IMR-90 (cell line): ENCODE measurements around the gene CCL14. TPM values are rescaled to one million over a fixed set of nuclear protein-coding genes. Genes with fewer than 3 reads are reported as not detected.
"Not testable (repeated sequence)": the region's sequence is repeated elsewhere in the genome, so short reads cannot be mapped to it uniquely, and the experiment has no call there.

Experiments
- ATAC-seq: fragments of 200-7000 bp; cut with Tn5 transposase; 2 replicates; pipeline ENCODE4 v1.9.1; 2020; ENCODE audit warnings: low read depth, mild to moderate bottlenecking, moderate library complexity
- BruUV-seq: library from RNA; stranded (reverse); fragments of 400-500 nt; replicated peaks from 2 replicates; lab custom pipeline; 2021; lab: Mats Ljungman, UMichigan
- CTCF ChIA-PET: fragments of 300-600 bp; formaldehyde crosslinking; extraction: SDS; loops from one replicate; lab custom pipeline; 2021; ENCODE audit warnings: antibody characterized with exemption; lab: Yijun Ruan, JAX
- POLR2A ChIA-PET: fragments of 300-600 bp; sonication (Branson Sonifier 250); formaldehyde crosslinking; loops from one replicate; lab custom pipeline; 2022; ENCODE audit warnings: antibody characterized with exemption; ENCODE audit not compliant: unreplicated experiment; lab: Charles Lee
- DNase-seq: peaks from one replicate; pipeline ENCODE4 v3.0.0; 2013
- H2AFZ ChIP-seq: replicated peaks from 2 replicates; pipeline ENCODE3; 2013; ENCODE audit warnings: low read length, mild to moderate bottlenecking; ENCODE audit not compliant: poor library complexity
- H2AK5ac ChIP-seq: 2 replicates; pipeline ENCODE4 v1.6.1; 2013; ENCODE audit warnings: low read depth, low read length, inconsistent platforms
- H2AK9ac ChIP-seq: replicated peaks from 2 replicates; pipeline ENCODE3; 2013; ENCODE audit warnings: mild to moderate bottlenecking, low read depth, low read length, moderate library complexity; ENCODE audit not compliant: poor library complexity
- H2BK120ac ChIP-seq: 2 replicates; pipeline ENCODE4 v1.6.1; 2013; ENCODE audit warnings: low read depth, low read length, inconsistent platforms
- H2BK15ac ChIP-seq: 3 replicates; pipeline ENCODE4 v1.6.1; 2013; ENCODE audit warnings: low read depth, low read length, inconsistent platforms
- H2BK20ac ChIP-seq: 2 replicates; pipeline ENCODE4 v1.6.1; 2013; ENCODE audit warnings: low read depth, mild to moderate bottlenecking, inconsistent platforms, low read length, moderate library complexity
- H2BK5ac ChIP-seq: 2 replicates; pipeline ENCODE4 v1.6.1; 2013; ENCODE audit warnings: mild to moderate bottlenecking, low read depth, low read length, inconsistent platforms; ENCODE audit not compliant: poor library complexity, severe bottlenecking
- H3K14ac ChIP-seq: replicated peaks from 2 replicates; pipeline ENCODE4 v1.6.1; 2013; ENCODE audit warnings: low read depth, low read length, inconsistent platforms
- H3K18ac ChIP-seq: 2 replicates; pipeline ENCODE4 v1.6.1; 2013; ENCODE audit warnings: low read depth, low read length, control low read depth
- H3K23ac ChIP-seq: 2 replicates; pipeline ENCODE4 v1.6.1; 2013; ENCODE audit warnings: low read depth, low read length, inconsistent platforms
- H3K27ac ChIP-seq: 2 replicates; pipeline ENCODE4 v1.5.1; 2013; ENCODE audit warnings: mild to moderate bottlenecking, control low read depth, low read length; ENCODE audit not compliant: insufficient read depth
- H3K27me3 ChIP-seq: 2 replicates; pipeline ENCODE4 v1.6.1; 2013; ENCODE audit warnings: low read length; ENCODE audit not compliant: control insufficient read depth, insufficient read depth
- H3K36me3 ChIP-seq: 2 replicates; pipeline ENCODE4 v1.6.1; 2013; ENCODE audit warnings: low read length, mixed read lengths; ENCODE audit not compliant: control insufficient read depth, insufficient read depth
- H3K4ac ChIP-seq: 2 replicates; pipeline ENCODE4 v1.6.1; 2013; ENCODE audit warnings: low read depth, low read length, inconsistent platforms
- H3K4me1 ChIP-seq: 2 replicates; pipeline ENCODE4 v1.6.1; 2013; ENCODE audit warnings: low read length, mixed read lengths; ENCODE audit not compliant: control insufficient read depth, insufficient read depth
- H3K4me2 ChIP-seq: 2 replicates; pipeline ENCODE4 v1.6.1; 2013; ENCODE audit warnings: low read depth, mild to moderate bottlenecking, control low read depth, low read length, moderate library complexity
- H3K4me3 ChIP-seq: 2 replicates; pipeline ENCODE4 v1.5.1; 2013; ENCODE audit warnings: low read depth, mild to moderate bottlenecking, control low read depth, low read length, moderate library complexity; ENCODE audit not compliant: insufficient read depth
- H3K56ac ChIP-seq: 2 replicates; pipeline ENCODE4 v1.6.1; 2013; ENCODE audit warnings: low read length, inconsistent platforms; ENCODE audit not compliant: insufficient read depth; ENCODE audit errors: extremely low read depth
- H3K79me1 ChIP-seq, 2 experiments: 2 replicates each; pipeline ENCODE4 v1.6.1; 2013; ENCODE audit warnings: low read length in 2 of 2, inconsistent platforms in 1 of 2, low read depth in 1 of 2
- H3K9ac ChIP-seq: 2 replicates; pipeline ENCODE4 v1.6.1; 2013; ENCODE audit warnings: low read depth, low read length, control low read depth
- H3K9me1 ChIP-seq: 2 replicates; pipeline ENCODE4 v1.6.1; 2013; ENCODE audit warnings: low read length, inconsistent platforms; ENCODE audit not compliant: insufficient read depth
- H3K9me3 ChIP-seq: 2 replicates; pipeline ENCODE4 v1.6.1; 2013; ENCODE audit warnings: low read length; ENCODE audit not compliant: control insufficient read depth, insufficient read depth
- H4K20me1 ChIP-seq: 2 replicates; pipeline ENCODE4 v1.6.1; 2013; ENCODE audit warnings: low read length, inconsistent platforms; ENCODE audit not compliant: insufficient read depth
- H4K5ac ChIP-seq: 2 replicates; pipeline ENCODE4 v1.6.1; 2013; ENCODE audit warnings: mild to moderate bottlenecking, low read depth, low read length, control low read depth
- H4K8ac ChIP-seq, 2 experiments: 2 replicates each; pipeline ENCODE4 v1.6.1; 2013; ENCODE audit warnings: low read depth in 2 of 2, low read length in 2 of 2, control low read depth in 1 of 2, inconsistent platforms in 1 of 2
- H4K91ac ChIP-seq: 2 replicates; pipeline ENCODE4 v1.6.1; 2013; ENCODE audit warnings: low read depth, low read length, inconsistent platforms; ENCODE audit not compliant: insufficient read depth
- WGBS, 2 experiments: methylation state at CpG; one replicate each; pipeline versions ENCODE4 v1.1.5 to v1.1.7; 2013; ENCODE audit warnings: missing lambda C conversion rate in 2 of 2; ENCODE audit not compliant: insufficient read length in 1 of 2; ENCODE audit errors: extremely low coverage in 2 of 2; 5-methylcytosine and 5-hydroxymethylcytosine counted together
- dilution Hi-C: fragments of 300-500 bp; cut with HindIII; formaldehyde crosslinking; loops from one replicate; pipeline ENCODE4 v1.14.3; 2018; ENCODE audit warnings: low sequenced_read_pairs; ENCODE audit not compliant: unreplicated experiment
- in situ Hi-C: fragments of 300-500 bp; cut with MboI; formaldehyde crosslinking; loops from 3 replicates; pipeline ENCODE4 v1.14.3; 2019; ENCODE audit warnings: low sequenced_read_pairs, inconsistent platforms, mixed read lengths
- intact Hi-C: fragments of 100-400 bp; cut with micrococcal nuclease; formaldehyde crosslinking; loops from 2 replicates; pipeline ENCODE4 v1.10.0; 2022
- polyA plus RNA-seq, 3 experiments: library from polyadenylated mRNA; depleted of rRNA; stranded (reverse); fragments of >200 nt; gene quantifications; 2 replicates each; pipeline ENCODE4 v1.2.3, GENCODE V29; 2012; ENCODE audit warnings: low replicate concordance in 1 of 3
- total RNA-seq: library from RNA; depleted of rRNA; stranded (reverse); fragments of >200 nt; gene quantifications from 2 replicates; pipeline ENCODE4 v1.2.3, GENCODE V29; 2012

CCL14 gene
- total and polyA plus RNA-seq, 2 of the 4 experiments (the other 2 are of a cell fraction), result not detected

- H2BK120ac ChIP-seq, H4K5ac ChIP-seq, H2AFZ ChIP-seq, H3K23ac ChIP-seq, H3K56ac ChIP-seq, in situ Hi-C loops, ATAC-seq, H2BK20ac ChIP-seq, H3K79me1 ChIP-seq, H2BK5ac ChIP-seq, H3K27me3 ChIP-seq, H3K9me1 ChIP-seq, H3K36me3 ChIP-seq, H3K9me3 ChIP-seq, H3K18ac ChIP-seq, H3K4me1 ChIP-seq, H3K14ac ChIP-seq, H3K4ac ChIP-seq, DNase-seq, H4K91ac ChIP-seq, intact Hi-C loops, BruUV-seq, H3K4me2 ChIP-seq, H4K20me1 ChIP-seq, H3K27ac ChIP-seq, dilution Hi-C loops, POLR2A ChIA-PET, H2BK15ac ChIP-seq, H3K9ac ChIP-seq, H4K8ac ChIP-seq, H2AK5ac ChIP-seq, H2AK9ac ChIP-seq, H3K4me3 ChIP-seq: not testable (repeated sequence)
- CTCF ChIA-PET, result interaction anchor here (0.7 kb wide), 1 partner anchor 244 kb away, joined by 3 read pairs; no protein-coding TSS in a partner anchor
- no CpG with 5 or more reads among the region's 3 CpGs for WGBS, 2 experiments
Observed at GRCh38 chr17:35938492-35938891, 48.0 kb downstream of the CCL14 start.
